Activated CD4-positive, alpha-beta memory T cell treated with anti-CD3 and anti-CD28 coated beads for 36 hours (primary cell): ENCODE data around the gene PDZD4. TPM values are rescaled to one million over a fixed set of nuclear protein-coding genes. Genes with fewer than 3 reads are reported as not detected.

Experiments
- CTCF ChIA-PET: fragments of 350-600 bp; sonication (Branson Sonifier 250); formaldehyde crosslinking; loops from one replicate; lab custom pipeline; 2021; ENCODE audit warnings: antibody characterized with exemption, inconsistent platforms; lab: Charles Lee
- POLR2A ChIA-PET: fragments of 350-600 bp; sonication (Branson Sonifier 250); formaldehyde crosslinking; loops from one replicate; lab custom pipeline; 2021; ENCODE audit warnings: antibody characterized with exemption; lab: Charles Lee
- DNase-seq: peaks from one replicate; pipeline ENCODE4 v3.0.0-alpha.2; 2020
- H3K27ac Mint-ChIP-seq: one replicate; pipeline ENCODE4 v1.8.0; 2021; ENCODE audit warnings: mixed read lengths
- H3K27me3 Mint-ChIP-seq: one replicate; pipeline ENCODE4 v1.8.0; 2021; ENCODE audit warnings: mixed read lengths
- H3K36me3 Mint-ChIP-seq: one replicate; pipeline ENCODE4 v1.8.0; 2021; ENCODE audit warnings: mixed read lengths
- H3K4me1 Mint-ChIP-seq: one replicate; pipeline ENCODE4 v1.8.0; 2021; ENCODE audit warnings: low read depth, mixed read lengths
- H3K4me3 Mint-ChIP-seq: one replicate; pipeline ENCODE4 v1.8.0; 2021; ENCODE audit warnings: mild to moderate bottlenecking, mixed read lengths
- H3K9me3 Mint-ChIP-seq: one replicate; pipeline ENCODE4 v1.8.0; 2021; ENCODE audit warnings: mixed read lengths
- intact Hi-C: fragments of 100-400 bp; cut with micrococcal nuclease; formaldehyde crosslinking; loops from one replicate; pipeline ENCODE4 v1.15.1; 2023
- total RNA-seq, 2 experiments: library from RNA; stranded (reverse); gene quantifications; one replicate each; pipeline ENCODE4 v1.2.3, GENCODE V29; 2021

The PDZD4 gene
- total RNA-seq, 2 experiments from 2014 or later, result 4.9 to 5.7 TPM

GRCh38 chrX:153767674-153768055, 62.7 kb downstream of the PDZD4 start:
- ChIA-PET POLR2A (no interaction called here), CTCF (interaction anchor here (1.3 kb wide), 1 partner anchor 179 kb away, joined by 4 read pairs; no protein-coding TSS in a partner anchor)
- no peaks in the 10 kb centered on the region for H3K36me3 Mint-ChIP-seq
- H3K27ac Mint-ChIP-seq, result no peak overlapping the region
- H3K9me3 Mint-ChIP-seq, result no peaks in the 10 kb centered on the region
- intact Hi-C loops, result no loop called here
- H3K4me1 Mint-ChIP-seq, result peaks cover 9% of the 10 kb centered on the region
- H3K4me3 Mint-ChIP-seq, result no peak overlapping the region
- no peaks in the 10 kb centered on the region for H3K27me3 Mint-ChIP-seq
- DNase-seq, result no peak

GRCh38 chrX:153766871-153767673, 63.3 kb downstream of the PDZD4 start:
- no peaks in the 10 kb centered on the region for H3K9me3 Mint-ChIP-seq
- H3K27ac Mint-ChIP-seq, result no peak overlapping the region
- ChIA-PET POLR2A (no interaction called here), CTCF (interaction anchor here (0.7 kb wide), 1 partner anchor 180 kb away, joined by 3 read pairs; no protein-coding TSS in a partner anchor)
- H3K36me3 Mint-ChIP-seq, result no peaks in the 10 kb centered on the region
- H3K27me3 Mint-ChIP-seq, result no peaks in the 10 kb centered on the region
- H3K4me1 Mint-ChIP-seq, result peaks cover 9% of the 10 kb centered on the region
- intact Hi-C loops, result no loop called here
- no peak overlapping the region for H3K4me3 Mint-ChIP-seq
- DNase-seq, result no peak

GRCh38 chrX:153766098-153766817, 64.1 kb downstream of the PDZD4 start:
- Mint-ChIP-seq H3K4me3 (no peak overlapping the region), H3K9me3 (no peaks in the 10 kb centered on the region), H3K27me3 (no peaks in the 10 kb centered on the region), H3K4me1 (peaks cover 9% of the 10 kb centered on the region), H3K36me3 (no peaks in the 10 kb centered on the region), H3K27ac (no peak overlapping the region)
- CTCF ChIA-PET, result interaction anchor here (0.5 to 0.7 kb wide), 2 partner anchors 28 to 180 kb away, joined by 3 read pairs; partner anchors contain the start of genes IDH3G and SSR4
- intact Hi-C loops, result no loop called here
- POLR2A ChIA-PET, result interaction anchor here (1.4 kb wide), 1 partner anchor 181 kb away, joined by 3 read pairs; no protein-coding TSS in a partner anchor
- DNase-seq, result peak; percentile 44

- POLR2A ChIA-PET, result interaction anchor here (1.4 kb wide), 1 partner anchor 181 kb away, joined by 3 read pairs; no protein-coding TSS in a partner anchor
- Mint-ChIP-seq H3K27ac (no peak overlapping the region), H3K27me3 (no peaks in the 10 kb centered on the region), H3K4me1 (peaks cover 9% of the 10 kb centered on the region), H3K9me3 (no peaks in the 10 kb centered on the region), H3K36me3 (no peaks in the 10 kb centered on the region), H3K4me3 (no peak overlapping the region)
- DNase-seq, result no peak
- intact Hi-C loops, result no loop called here
- CTCF ChIA-PET, result interaction anchor here (0.5 to 1.1 kb wide), 2 partner anchors 29 to 160 kb away, joined by 3 to 6 read pairs; partner anchors contain the start of genes IDH3G and SSR4
Observed at GRCh38 chrX:153765138-153766079, 64.9 kb downstream of the PDZD4 start.

GRCh38 chrX:153764786-153765137, 65.6 kb downstream of the PDZD4 start:
- Mint-ChIP-seq H3K27me3 (no peaks in the 10 kb centered on the region), H3K4me1 (peaks cover 9% of the 10 kb centered on the region), H3K9me3 (no peaks in the 10 kb centered on the region), H3K36me3 (no peaks in the 10 kb centered on the region), H3K4me3 (no peak overlapping the region), H3K27ac (no peak overlapping the region)
- POLR2A ChIA-PET, result interaction anchor here (1.4 kb wide), 1 partner anchor 182 kb away, joined by 3 read pairs; no protein-coding TSS in a partner anchor
- intact Hi-C loops, result loop anchor here (1.0 kb wide), 2 partner anchors 120 to 183 kb away; no protein-coding TSS in a partner anchor
- no peak for DNase-seq
- CTCF ChIA-PET, result interaction anchor here (0.7 to 2.1 kb wide), 3 partner anchors 160 to 203 kb away, joined by 3 to 24 read pairs (median 6); no protein-coding TSS in a partner anchor

GRCh38 chrX:153763989-153764755, 66.2 kb downstream of the PDZD4 start, which contains the start of gene PLXNB3:
Gene PLXNB3 (plus strand): TSS chrX:153764249. CDS start chrX:153765536, 1,287 bp downstream.
- intact Hi-C loops, result loop anchor here (1.0 kb wide), 2 partner anchors 120 to 183 kb away; no protein-coding TSS in a partner anchor
- Mint-ChIP-seq H3K9me3 (no peaks in the 10 kb centered on the region), H3K27ac (no peak within 1 kb of the TSS), H3K36me3 (no peaks in the 10 kb centered on the region), H3K4me1 (peaks cover 9% of the 10 kb centered on the region), H3K27me3 (no peaks in the 10 kb centered on the region), H3K4me3 (no peak within 1 kb of the TSS)
- peak; percentile 84 for DNase-seq
- POLR2A ChIA-PET, result no interaction called here
- CTCF ChIA-PET, result interaction anchor here (0.7 to 2.1 kb wide), 6 partner anchors 125 to 302 kb away, joined by 3 to 24 read pairs (median 4); no protein-coding TSS in a partner anchor

- Mint-ChIP-seq H3K27me3 (no peaks in the 10 kb centered on the region), H3K27ac (no peak overlapping the region), H3K36me3 (no peaks in the 10 kb centered on the region), H3K4me3 (no peak overlapping the region), H3K4me1 (peaks cover 9% of the 10 kb centered on the region), H3K9me3 (no peaks in the 10 kb centered on the region)
- intact Hi-C loops, result no loop called here
- DNase-seq, result no peak
- ChIA-PET POLR2A (no interaction called here), CTCF (interaction anchor here (1.0 to 2.1 kb wide), 7 partner anchors 28 to 303 kb away, joined by 3 to 24 read pairs (median 3); partner anchors contain the start of genes IDH3G and SSR4)
Observed at GRCh38 chrX:153763298-153763932, 66.9 kb downstream of the PDZD4 start.

GRCh38 chrX:153762626-153763173, 67.6 kb downstream of the PDZD4 start:
- intact Hi-C loops, result no loop called here
- POLR2A ChIA-PET, result no interaction called here

GRCh38 chrX:153761863-153762262, 68.5 kb downstream of the PDZD4 start:
- H3K27me3 Mint-ChIP-seq, result no peaks in the 10 kb centered on the region
- POLR2A ChIA-PET, result no interaction called here
- intact Hi-C loops, result no loop called here
- no peaks in the 10 kb centered on the region for H3K9me3 Mint-ChIP-seq
- H3K36me3 Mint-ChIP-seq, result no peaks in the 10 kb centered on the region
- no peak overlapping the region for H3K4me3 Mint-ChIP-seq
- peaks cover 9% of the 10 kb centered on the region for H3K4me1 Mint-ChIP-seq
- DNase-seq, result no peak
- H3K27ac Mint-ChIP-seq, result no peak overlapping the region
- CTCF ChIA-PET, result no interaction called here

More at GRCh38 chrX:153762626-153763173, 67.6 kb downstream of the PDZD4 start:
- Mint-ChIP-seq H3K27me3 (no peaks in the 10 kb centered on the region), H3K9me3 (no peaks in the 10 kb centered on the region), H3K4me1 (peaks cover 9% of the 10 kb centered on the region), H3K36me3 (no peaks in the 10 kb centered on the region), H3K4me3 (no peak overlapping the region), H3K27ac (no peak overlapping the region)
- no peak for DNase-seq
- CTCF ChIA-PET, result interaction anchor here (1.0 to 2.1 kb wide), 5 partner anchors 27 to 191 kb away, joined by 3 to 24 read pairs (median 3); partner anchors contain the start of genes IDH3G and SSR4

- CTCF ChIA-PET, result no interaction called here
- POLR2A ChIA-PET, result interaction anchor here (0.6 kb wide), 1 partner anchor 190 kb away, joined by 3 read pairs; no protein-coding TSS in a partner anchor
- no peaks in the 10 kb centered on the region for H3K27me3 Mint-ChIP-seq
Observed at GRCh38 chrX:153755136-153755535, 75.2 kb downstream of the PDZD4 start.

More at GRCh38 chrX:153755136-153755535, 75.2 kb downstream of the PDZD4 start:
- Mint-ChIP-seq H3K4me3 (no peak overlapping the region), H3K4me1 (no peaks in the 10 kb centered on the region), H3K36me3 (no peaks in the 10 kb centered on the region), H3K9me3 (no peaks in the 10 kb centered on the region), H3K27ac (no peak overlapping the region)
- intact Hi-C loops, result no loop called here
- DNase-seq, result no peak
